Measurements from ENCODE around the gene CDK11A.
"Not testable (repeated sequence)": the region's sequence is repeated elsewhere in the genome, so short reads cannot be mapped to it uniquely, and the experiment has no call there.

Gene CDK11A

GRCh38 chr1:1732381-1732780, 8.2 kb upstream of the CDK11A start:
- DNase-seq (no peak), ATAC-seq (ENCODE audit: insufficient read depth, low read depth) (no peak)
- H3K9ac ChIP-seq (ENCODE audit: low read depth, low read length) = no peak overlapping the region
- no peaks in the 10 kb centered on the region for H3K79me2 ChIP-seq (ENCODE audit: insufficient read depth, low read length)
- H3K9me3 ChIP-seq (ENCODE audit: insufficient read depth, low read length, severe bottlenecking) = no peaks in the 10 kb centered on the region
- TF ChIP-seq CTCF (IDR thresholded peaks at IDR 0.05; ENCODE audit: borderline replicate concordance, extremely low read depth, low read length, poor library complexity, severe bottlenecking) = no peak
- no peak for TF ChIP-seq EZH2 (IDR thresholded peaks at IDR 0.05; ENCODE audit: borderline replicate concordance, low read depth, low read length, severe bottlenecking)
- H3K27ac ChIP-seq (ENCODE audit: low read length) = no peak overlapping the region
- peaks cover 25% of the 10 kb centered on the region for H3K36me3 ChIP-seq (ENCODE audit: insufficient read depth, low read length)
- H4K20me1 ChIP-seq (ENCODE audit: insufficient read depth, low read length) = no peaks in the 10 kb centered on the region
- no peak overlapping the region for H2AFZ ChIP-seq (ENCODE audit: low read depth, low read length)
- no peaks in the 10 kb centered on the region for H3K27me3 ChIP-seq (ENCODE audit: insufficient read depth, low read length, poor library complexity)
- no peak overlapping the region for H3K4me3 ChIP-seq (ENCODE audit: low read depth in 1 of 2, low read length in 2 of 2)
- no peaks in the 10 kb centered on the region for H3K4me1 ChIP-seq (ENCODE audit: insufficient read depth, low read length)
- H3K4me2 ChIP-seq (ENCODE audit: insufficient read depth, low read length) = no peak overlapping the region

GRCh38 chr1:1730870-1731269, 6.7 kb upstream of the CDK11A start:
- Histone ChIP-seq H3K27ac (ENCODE audit: low read length) (no peak overlapping the region), H3K79me2 (ENCODE audit: insufficient read depth, low read length) (peaks cover 3% of the 10 kb centered on the region; the same call in 1 of the 2 replicates), H3K9ac (ENCODE audit: low read depth, low read length) (no peak overlapping the region), H3K27me3 (ENCODE audit: insufficient read depth, low read length, poor library complexity) (no peaks in the 10 kb centered on the region), H3K4me2 (ENCODE audit: insufficient read depth, low read length) (no peak overlapping the region), H3K36me3 (ENCODE audit: insufficient read depth, low read length) (peaks cover 21% of the 10 kb centered on the region), H3K9me3 (ENCODE audit: insufficient read depth, low read length, severe bottlenecking) (no peaks in the 10 kb centered on the region), H3K4me1 (ENCODE audit: insufficient read depth, low read length) (no peaks in the 10 kb centered on the region), H3K4me3 (ENCODE audit: low read depth in 1 of 2, low read length in 2 of 2) (no peak overlapping the region), H2AFZ (ENCODE audit: low read depth, low read length) (no peak overlapping the region), H4K20me1 (ENCODE audit: insufficient read depth, low read length) (no peaks in the 10 kb centered on the region)
- TF ChIP-seq EZH2 (IDR thresholded peaks at IDR 0.05; ENCODE audit: borderline replicate concordance, low read depth, low read length, severe bottlenecking) (no peak), CTCF (IDR thresholded peaks at IDR 0.05; ENCODE audit: borderline replicate concordance, extremely low read depth, low read length, poor library complexity, severe bottlenecking) (no peak)
- ATAC-seq (ENCODE audit: insufficient read depth, low read depth) (no peak), DNase-seq (no peak)

- not testable (repeated sequence) for ATAC-seq (ENCODE audit: insufficient read depth, low read depth); H3K9me3 ChIP-seq (ENCODE audit: insufficient read depth, low read length, severe bottlenecking); H2AFZ ChIP-seq (ENCODE audit: low read depth, low read length); H3K4me3 ChIP-seq (ENCODE audit: low read depth in 1 of 2, low read length in 2 of 2); H3K79me2 ChIP-seq (ENCODE audit: insufficient read depth, low read length); H3K27me3 ChIP-seq (ENCODE audit: insufficient read depth, low read length, poor library complexity); H3K9ac ChIP-seq (ENCODE audit: low read depth, low read length); H3K4me1 ChIP-seq (ENCODE audit: insufficient read depth, low read length); H3K27ac ChIP-seq (ENCODE audit: low read length); H4K20me1 ChIP-seq (ENCODE audit: insufficient read depth, low read length); DNase-seq; H3K4me2 ChIP-seq (ENCODE audit: insufficient read depth, low read length)
- peaks cover 21% of the 10 kb centered on the region for H3K36me3 ChIP-seq (ENCODE audit: insufficient read depth, low read length)
These were observed 6.1 kb upstream of the CDK11A start for GRCh38 chr1:1730230-1730629.

GRCh38 chr1:1729116-1729816, 5.1 kb upstream of the CDK11A start:
- not testable (repeated sequence) for H4K20me1 ChIP-seq (ENCODE audit: insufficient read depth, low read length); H3K4me2 ChIP-seq (ENCODE audit: insufficient read depth, low read length); ATAC-seq (ENCODE audit: insufficient read depth, low read depth); H3K9ac ChIP-seq (ENCODE audit: low read depth, low read length); H3K79me2 ChIP-seq (ENCODE audit: insufficient read depth, low read length); H3K4me3 ChIP-seq (ENCODE audit: low read depth in 1 of 2, low read length in 2 of 2); DNase-seq; H3K27ac ChIP-seq (ENCODE audit: low read length); H2AFZ ChIP-seq (ENCODE audit: low read depth, low read length); H3K27me3 ChIP-seq (ENCODE audit: insufficient read depth, low read length, poor library complexity); H3K4me1 ChIP-seq (ENCODE audit: insufficient read depth, low read length); H3K9me3 ChIP-seq (ENCODE audit: insufficient read depth, low read length, severe bottlenecking)
- H3K36me3 ChIP-seq (ENCODE audit: insufficient read depth, low read length) = peaks cover 21% of the 10 kb centered on the region

GRCh38 chr1:1728308-1729005, 4.3 kb upstream of the CDK11A start:
- H3K79me2 ChIP-seq (ENCODE audit: insufficient read depth, low read length); H3K27ac ChIP-seq (ENCODE audit: low read length); H2AFZ ChIP-seq (ENCODE audit: low read depth, low read length); H3K4me3 ChIP-seq (ENCODE audit: low read depth in 1 of 2, low read length in 2 of 2); ATAC-seq (ENCODE audit: insufficient read depth, low read depth); H3K27me3 ChIP-seq (ENCODE audit: insufficient read depth, low read length, poor library complexity); H3K4me2 ChIP-seq (ENCODE audit: insufficient read depth, low read length); H3K9ac ChIP-seq (ENCODE audit: low read depth, low read length); DNase-seq; H3K9me3 ChIP-seq (ENCODE audit: insufficient read depth, low read length, severe bottlenecking); H3K4me1 ChIP-seq (ENCODE audit: insufficient read depth, low read length); H4K20me1 ChIP-seq (ENCODE audit: insufficient read depth, low read length): not testable (repeated sequence)
- peaks cover 21% of the 10 kb centered on the region for H3K36me3 ChIP-seq (ENCODE audit: insufficient read depth, low read length)

GRCh38 chr1:1727131-1727651, 3.0 kb upstream of the CDK11A start:
- not testable (repeated sequence) for H3K79me2 ChIP-seq (ENCODE audit: insufficient read depth, low read length); H3K4me1 ChIP-seq (ENCODE audit: insufficient read depth, low read length); H3K4me2 ChIP-seq (ENCODE audit: insufficient read depth, low read length); H3K4me3 ChIP-seq (ENCODE audit: low read depth in 1 of 2, low read length in 2 of 2); DNase-seq; H3K27me3 ChIP-seq (ENCODE audit: insufficient read depth, low read length, poor library complexity); H4K20me1 ChIP-seq (ENCODE audit: insufficient read depth, low read length); H3K9ac ChIP-seq (ENCODE audit: low read depth, low read length); H2AFZ ChIP-seq (ENCODE audit: low read depth, low read length); H3K27ac ChIP-seq (ENCODE audit: low read length); H3K9me3 ChIP-seq (ENCODE audit: insufficient read depth, low read length, severe bottlenecking); ATAC-seq (ENCODE audit: insufficient read depth, low read depth)
- peaks cover 12% of the 10 kb centered on the region for H3K36me3 ChIP-seq (ENCODE audit: insufficient read depth, low read length)
